Stimulated activated CD8-positive, alpha-beta memory T cell treated with anti-CD3 and anti-CD28 coated beads, Interleukin-12 subunit alpha, Interleukin-12 subunit beta, amount 100 ng/mL, for 1 hour (primary cell): ENCODE measurements around the gene TTC16.

Source experiments
- DNase-seq: peaks from one replicate; pipeline ENCODE4 v3.0.0-alpha.2; 2020; ENCODE audit warnings: low read depth

The TTC16 gene

DNA sequence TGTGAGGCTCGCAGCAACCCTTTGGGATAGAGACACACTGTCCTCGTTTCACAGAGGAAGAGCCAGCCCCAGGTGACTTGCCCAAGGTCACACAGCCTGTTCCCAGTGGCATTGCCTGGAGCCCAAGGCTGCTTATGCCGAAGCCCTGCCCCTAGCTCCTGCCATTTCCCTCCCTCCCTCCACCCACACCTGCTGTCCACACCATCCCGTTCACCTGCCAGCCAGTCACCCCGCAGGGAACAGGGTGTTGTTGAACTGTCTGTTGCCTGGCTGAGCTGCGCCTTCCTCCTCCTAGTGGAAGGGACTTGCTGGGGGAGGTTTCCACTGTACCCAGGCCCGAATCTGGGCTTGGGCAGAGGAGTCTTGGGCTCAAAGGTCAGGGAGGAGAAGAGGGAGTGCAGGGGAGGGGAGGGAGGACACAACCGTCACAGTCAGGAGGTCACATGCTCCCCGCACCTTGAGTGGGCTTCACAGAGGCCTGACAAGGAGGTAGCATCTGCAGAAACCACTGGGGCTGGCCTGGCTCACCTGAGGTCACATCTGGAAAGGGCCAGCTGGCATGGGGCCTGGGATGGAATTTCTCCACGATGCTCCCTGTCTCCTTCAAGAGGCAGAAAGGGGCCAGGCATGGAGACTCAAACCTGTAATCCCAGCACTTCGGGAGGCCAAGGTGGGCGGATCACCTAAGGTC, 6.3 kb downstream of the TTC16 start:
- DNase-seq, result no peak

DNA sequence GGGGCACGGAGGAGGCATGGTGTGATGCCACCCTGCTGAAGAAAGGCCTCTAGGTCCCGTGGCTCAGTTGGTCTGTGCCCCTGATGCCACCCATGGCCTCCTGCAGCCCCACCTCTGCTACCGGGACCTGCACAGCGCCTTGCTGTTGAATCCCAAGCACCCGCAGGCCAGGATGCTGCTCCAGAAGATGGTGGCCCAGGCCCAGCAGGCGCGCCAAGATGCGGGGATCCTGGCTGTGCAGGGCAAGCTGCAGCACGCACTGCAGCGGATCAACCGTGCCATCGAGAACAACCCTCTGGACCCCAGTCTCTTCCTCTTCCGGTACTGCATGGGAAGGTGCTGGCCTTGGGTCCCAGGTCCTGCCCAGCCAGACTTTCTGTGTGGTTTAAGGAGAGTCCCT, 7.1 kb downstream of the TTC16 start:
- DNase-seq, result no peak

DNA sequence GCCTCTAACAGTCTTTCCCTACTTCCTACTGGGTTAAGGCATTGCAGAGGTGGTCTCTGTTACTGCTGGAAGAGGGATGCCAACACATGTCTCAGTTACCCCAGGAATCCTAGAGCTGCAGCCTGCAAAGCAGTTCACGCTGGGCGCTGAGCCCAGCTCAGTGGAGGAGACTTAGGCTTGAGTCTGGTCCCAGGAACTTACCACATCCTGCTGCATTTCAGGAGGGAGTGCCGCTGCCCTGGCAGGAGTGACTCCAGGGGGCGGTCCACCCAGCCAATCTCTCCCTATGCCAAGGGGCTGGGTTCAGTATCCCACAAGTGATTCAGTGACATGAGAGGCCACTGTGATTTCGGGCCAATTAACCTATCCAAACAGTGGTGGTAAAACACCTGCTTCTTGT, 7.6 kb downstream of the TTC16 start:
- DNase-seq, result no peak

DNA sequence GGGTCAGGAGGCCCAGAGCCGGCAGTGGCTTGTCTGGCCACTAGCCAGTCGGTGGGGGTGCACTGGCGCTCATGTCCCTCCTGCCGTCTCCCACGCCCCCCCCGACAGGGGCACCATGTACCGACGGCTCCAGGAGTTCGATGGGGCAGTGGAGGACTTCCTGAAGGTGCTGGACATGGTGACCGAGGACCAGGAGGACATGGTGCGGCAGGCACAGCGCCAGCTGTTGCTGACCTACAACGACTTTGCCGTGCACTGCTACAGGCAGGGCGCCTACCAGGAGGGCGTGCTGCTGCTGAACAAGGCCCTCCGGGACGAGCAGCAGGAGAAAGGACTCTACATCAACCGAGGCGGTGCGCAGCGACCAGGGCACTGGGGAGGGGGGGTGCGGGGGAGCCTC, 8.1 kb downstream of the TTC16 start:
- no peak for DNase-seq

DNA sequence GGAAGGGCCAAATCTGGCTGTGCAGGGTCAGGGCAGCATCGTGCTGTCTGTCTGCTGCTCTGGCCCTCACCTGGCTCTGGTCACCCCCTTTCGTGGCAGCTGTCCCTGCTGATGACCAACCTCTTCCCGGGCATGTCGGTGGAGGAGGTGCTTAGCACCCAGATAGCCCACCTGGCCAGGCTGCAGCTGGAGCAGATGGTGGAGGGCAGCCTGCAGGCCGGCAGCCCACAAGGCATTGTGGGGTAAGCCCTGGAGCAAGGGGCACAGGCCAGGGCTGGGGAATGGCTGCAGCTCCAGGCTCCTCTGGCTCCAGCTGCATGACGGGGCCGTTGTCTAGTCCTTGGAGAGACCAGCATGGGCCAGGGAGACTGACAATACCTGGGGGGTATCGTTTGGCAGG, 11.0 kb downstream of the TTC16 start:
- no peak for DNase-seq

DNA sequence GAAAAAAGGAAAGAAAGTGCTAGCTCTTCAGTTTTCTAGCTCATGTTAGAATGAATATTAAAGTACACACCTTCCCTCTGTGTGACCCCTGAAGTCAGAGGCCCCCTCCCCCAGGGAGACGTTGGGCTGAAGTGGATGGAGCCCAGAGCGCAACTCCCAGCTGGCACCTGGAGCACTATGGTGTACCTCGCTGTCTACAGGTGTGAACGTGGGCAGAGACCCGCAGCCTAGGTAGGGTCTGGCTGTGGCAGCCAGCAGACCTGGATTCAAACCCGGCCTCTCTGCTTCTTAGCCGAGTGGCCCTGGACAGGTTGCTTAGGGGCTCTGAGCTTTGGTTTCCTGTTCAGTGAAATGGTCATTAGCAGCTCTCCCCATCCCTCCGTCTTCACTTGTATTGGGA, 12.9 kb downstream of the TTC16 start:
- no peak for DNase-seq

DNA sequence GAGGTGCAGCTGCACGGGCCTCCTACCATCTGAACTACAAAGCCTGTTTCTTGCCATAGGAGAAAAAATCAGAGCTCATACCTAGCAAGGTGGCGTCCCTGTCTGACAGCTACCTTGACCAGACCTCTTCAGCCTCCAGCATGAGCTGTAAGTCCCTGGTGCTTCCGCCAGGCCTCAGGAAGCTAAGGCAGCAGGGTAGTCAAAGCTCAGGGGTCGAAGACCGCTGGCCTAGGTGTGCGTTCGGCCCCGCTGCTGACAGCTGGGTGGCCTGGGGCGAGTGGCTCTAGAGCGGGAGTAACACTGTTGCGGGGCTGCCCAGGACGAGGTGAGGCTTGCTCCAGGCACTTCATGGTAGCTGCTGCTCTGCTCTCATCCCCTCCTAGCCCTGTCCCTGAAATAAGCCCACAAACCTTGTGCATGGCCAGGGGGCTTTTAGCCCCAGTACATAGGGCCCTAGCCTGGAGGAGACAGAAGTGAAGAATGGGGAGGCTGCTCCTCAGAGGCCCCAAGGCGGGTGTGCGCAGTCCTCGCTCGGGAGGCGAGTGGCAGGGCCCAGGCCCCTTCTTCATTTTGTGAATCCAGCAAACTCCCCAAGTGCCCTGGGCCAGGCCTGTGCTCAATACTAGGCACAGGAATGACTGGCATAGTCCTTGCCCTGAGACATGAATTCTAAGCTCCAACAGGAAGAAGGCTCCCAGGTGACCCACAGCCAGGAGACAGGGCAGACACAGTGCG, 13.8 kb downstream of the TTC16 start:
- DNase-seq, result no peak

DNA sequence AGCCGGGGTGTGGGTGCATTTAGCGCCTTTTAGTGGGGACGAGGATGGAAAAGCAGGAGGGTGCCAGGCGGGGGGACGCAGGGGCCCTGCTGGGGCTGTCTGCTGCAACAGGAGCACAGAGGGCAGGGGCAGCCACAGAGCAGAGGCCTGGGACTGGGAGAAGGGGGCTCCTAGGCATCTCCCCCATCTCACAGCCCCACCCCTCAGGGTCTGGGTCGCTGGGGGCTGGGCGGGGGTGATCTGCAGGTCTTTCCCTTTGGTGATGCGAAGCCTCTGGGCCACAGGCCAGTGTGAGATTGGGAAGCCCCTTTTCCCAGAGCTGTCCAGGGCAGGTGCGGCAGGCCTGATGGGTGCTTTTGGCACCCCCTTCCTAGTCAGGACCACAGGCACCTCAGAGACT, 14.4 kb downstream of the TTC16 start:
- no peak for DNase-seq

DNA sequence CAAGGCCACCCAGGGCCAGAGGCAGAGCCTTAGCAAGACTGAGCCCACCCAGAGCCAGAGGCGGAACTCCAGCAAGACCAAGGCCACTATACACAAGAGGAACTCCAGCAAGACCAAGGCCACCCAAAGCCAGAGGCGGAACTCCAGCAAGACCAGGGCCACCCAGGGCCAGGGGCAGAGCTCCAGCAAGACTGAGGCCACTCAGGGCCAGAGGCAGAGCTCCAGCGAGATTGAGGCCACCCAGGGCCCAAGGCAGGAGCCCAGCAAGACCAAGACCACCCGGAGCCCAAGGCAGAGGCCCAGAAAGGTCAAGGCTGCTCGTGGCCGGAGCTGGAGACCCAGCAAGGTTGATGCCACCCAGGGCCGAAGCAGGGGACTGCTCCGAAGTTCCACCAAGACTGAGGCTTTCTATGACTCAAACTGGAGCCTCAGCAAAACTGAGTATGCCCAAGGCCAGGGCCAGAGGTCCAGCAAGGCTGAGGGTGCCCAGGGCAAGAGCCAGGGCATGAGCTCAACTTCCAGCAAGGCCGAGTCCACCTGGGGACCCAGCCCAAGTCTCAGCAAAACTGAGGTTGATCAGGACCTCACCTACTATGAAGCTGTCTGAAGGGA, 15.0 kb downstream of the TTC16 start:
- no peak for DNase-seq

DNA sequence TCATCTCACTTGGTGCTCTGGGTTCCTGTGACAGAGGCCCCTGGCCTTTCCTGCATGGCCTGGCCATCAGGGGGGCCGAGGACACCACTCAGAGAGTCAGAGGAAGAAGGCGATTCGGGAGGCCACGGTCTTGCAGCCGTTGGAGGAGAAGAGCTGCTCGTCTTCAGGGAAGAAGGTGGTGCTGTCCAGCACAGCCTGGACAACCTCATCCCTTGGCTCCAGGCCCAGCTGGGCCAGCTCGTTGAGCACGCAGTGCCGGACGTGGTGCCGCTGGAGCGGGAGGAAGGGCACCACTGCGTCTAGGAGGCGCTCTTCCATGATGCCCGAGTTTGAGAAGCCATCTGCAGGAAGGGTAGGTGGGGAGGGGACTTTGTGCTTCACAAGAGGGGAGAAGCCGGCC, 16.1 kb downstream of the TTC16 start:
- DNase-seq, result no peak

DNA sequence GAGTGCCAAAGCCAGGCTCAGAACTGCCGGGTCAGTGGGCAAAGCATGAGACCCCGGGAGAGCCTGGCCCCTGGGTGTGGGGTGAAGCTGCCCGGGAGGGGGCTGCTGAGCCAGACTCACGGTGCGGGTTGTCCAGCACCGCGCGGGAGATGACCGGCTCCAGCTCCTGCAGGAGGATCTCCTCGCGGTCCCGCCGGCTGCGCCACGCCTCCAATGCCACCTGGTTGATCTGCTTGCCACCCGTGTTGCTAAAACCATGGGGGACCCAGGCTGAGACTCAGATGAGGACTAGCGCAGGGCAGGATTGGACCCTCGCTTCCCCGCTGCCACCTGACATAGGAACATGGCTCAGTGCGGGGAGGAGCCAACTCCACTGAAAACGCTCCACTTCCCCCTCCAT, 16.6 kb downstream of the TTC16 start:
- no peak for DNase-seq

DNA sequence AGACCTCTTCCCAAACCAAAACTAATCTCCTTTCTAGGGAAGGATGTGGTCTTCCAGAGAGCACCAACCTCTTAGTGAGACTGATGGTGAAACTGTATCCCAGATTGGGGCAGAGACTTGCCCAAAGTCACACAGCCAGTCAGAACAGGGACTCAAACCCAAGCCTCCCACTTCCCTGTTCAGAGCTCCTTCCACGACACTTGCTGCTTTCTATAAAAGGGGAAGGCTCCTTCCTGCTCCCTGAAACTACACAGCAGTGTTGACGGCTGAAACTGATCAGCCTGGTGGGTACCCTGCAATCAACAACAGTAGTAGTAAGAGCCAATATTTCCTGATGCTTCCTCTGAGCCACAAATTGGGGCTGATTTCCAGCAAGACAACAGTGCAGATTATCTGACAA, 17.7 kb downstream of the TTC16 start:
- no peak for DNase-seq

DNA sequence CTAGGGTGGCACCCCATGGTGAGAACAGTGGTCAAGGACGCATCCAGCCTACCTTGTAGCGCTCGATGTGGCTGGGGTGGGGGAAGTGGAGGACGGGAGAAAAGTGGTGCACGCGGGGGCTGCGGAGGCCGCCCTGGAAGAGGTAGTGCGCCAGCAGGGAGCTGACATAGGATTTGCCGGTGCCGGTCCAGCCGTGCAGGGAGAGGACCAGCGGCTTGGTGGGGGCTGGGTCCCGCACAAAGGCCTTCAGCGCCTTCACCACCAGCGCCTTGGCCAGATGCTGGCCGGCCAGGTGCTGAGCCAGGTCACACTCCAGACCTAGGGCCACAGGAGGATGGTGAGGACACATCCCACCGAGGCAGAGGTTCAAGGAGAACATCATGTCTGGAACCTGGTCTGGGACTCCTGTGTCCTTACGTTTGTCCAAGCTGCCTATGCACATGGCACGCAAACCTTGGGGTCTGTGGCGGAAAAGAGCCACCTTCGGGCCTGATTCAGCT, 18.4 kb downstream of the TTC16 start:
- DNase-seq, result no peak

DNA sequence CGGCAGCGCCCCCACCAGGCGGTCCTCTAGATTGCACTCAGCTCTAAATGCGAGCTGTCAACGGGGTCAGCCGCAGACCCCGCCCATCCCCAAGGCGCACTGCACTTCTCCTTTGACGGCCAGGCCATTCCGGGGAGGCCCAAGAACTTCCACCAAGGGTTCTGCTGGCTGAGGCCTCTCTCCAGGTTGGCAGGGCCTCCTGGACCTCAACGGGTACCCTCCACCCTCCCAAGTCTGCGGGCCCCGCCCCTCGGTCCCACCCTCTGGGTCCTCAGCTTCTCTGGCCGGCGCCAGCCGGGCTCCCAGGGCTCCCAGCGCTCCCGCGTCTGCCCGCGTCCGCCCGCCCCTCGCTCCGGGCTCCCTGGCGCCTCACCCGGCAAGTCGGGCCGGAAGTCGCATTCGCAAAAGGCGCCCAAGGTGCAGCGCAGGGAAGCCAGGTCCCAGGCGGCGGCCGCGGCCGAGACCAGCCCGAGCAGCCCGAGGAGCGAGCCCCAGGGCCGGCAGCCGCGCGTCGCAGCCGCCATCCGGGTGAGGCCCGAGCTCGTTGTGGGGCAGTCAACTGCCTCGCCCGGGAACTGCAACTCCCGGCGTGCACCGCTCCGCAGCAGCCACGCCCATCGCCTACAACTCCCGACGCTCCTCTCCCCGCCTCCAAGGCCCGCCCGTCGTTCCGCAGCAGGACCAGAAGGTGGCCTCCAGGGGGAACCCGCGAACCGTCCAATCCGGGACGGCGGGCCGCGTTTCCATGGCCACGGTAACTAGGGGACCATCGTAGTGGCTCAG, 19.1 kb downstream of the TTC16 start, which contains the start of gene TOR2A:
Gene TOR2A, minus strand, starts transcription at position 548 of the 783 bp plus-strand sequence. Its CDS starts 24 bp downstream, at position 524.
- peak; percentile 99 for DNase-seq

DNA sequence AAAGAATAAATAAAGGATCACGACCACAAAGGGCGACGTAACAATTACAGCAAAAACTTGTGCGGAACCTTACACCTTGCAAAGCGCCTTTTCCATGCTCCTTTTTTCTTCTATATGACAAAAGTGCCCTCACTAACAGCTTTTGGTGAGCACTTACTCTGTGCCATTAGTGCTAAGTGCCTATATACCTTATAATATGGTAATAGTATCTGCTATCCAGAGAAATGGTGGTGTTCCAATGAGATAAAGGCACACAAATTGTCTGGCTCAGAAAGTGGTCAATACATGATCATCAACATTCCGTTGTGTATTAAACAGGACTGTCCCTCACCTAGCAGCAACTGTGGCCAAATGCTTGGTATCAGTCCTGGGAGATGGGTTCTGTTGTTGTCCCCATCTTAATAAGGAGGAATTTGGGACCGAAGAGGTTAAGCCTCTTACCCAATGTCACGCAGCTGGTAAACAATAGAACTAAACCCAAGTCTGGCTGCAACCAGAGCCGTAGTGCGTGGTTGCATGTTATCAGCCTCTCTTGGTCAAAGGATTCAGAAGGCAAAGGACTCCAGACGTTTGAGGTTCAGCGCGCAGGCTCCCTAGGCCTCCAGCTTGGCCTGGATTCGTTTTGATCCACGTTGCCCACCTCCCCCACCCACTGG, 19.8 kb downstream of the TTC16 start:
- no peak for DNase-seq

DNA sequence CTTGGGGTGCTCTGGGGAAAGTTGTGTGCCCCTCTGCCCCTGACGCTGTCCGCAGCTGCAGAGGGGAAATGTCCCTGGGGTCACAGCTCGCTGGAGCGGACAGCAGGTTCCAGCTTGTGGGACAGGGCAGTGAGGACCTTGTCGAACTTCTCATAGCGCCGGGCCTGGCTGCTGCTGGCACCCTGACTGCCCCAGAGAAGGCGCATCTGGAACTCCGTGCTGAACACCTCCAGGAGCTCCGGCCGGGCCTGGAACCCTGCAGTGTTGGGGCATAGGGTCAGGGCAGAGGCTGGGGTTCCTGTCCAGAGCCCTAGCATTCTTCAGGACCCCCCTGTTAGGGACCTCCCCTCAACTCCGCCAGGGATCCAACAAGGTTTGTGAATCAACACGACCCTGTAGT, 22.8 kb downstream of the TTC16 start:
- DNase-seq, result no peak

DNA sequence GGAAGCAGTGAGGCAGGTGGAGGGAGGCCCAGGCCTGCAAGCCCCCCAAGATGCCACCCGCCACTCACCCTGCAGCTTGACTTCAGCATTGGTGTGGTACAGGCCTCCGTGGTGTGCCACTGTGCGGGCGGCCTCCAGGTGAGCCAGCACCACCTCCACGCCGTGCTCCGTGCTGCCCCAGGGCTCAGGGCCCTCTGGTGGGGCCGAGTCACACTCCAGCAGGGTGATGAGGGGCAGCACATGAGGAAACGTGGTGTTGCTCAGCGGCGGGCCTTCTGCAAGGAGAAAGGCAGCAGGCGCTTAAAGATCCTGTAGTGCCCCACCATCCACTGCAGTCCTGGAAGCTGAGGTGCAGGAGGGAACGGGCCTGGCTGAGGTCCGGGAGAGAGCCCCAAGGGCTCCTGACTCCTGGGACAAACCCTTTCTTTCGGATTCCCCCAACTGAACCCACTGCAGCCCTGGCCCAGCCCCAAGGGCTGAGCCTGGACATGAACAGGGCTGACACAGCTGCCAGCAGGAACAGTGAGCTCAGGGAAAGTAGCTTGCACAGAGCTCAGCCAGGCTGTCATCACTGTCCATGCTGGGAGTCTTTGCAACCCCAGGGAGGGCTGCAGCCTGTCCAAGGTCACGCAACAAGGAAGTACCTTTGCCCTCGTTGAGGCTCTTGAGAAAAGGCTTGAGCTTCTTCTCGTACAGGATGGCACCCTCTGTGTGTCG, 23.9 kb downstream of the TTC16 start:
- DNase-seq, result no peak

DNA sequence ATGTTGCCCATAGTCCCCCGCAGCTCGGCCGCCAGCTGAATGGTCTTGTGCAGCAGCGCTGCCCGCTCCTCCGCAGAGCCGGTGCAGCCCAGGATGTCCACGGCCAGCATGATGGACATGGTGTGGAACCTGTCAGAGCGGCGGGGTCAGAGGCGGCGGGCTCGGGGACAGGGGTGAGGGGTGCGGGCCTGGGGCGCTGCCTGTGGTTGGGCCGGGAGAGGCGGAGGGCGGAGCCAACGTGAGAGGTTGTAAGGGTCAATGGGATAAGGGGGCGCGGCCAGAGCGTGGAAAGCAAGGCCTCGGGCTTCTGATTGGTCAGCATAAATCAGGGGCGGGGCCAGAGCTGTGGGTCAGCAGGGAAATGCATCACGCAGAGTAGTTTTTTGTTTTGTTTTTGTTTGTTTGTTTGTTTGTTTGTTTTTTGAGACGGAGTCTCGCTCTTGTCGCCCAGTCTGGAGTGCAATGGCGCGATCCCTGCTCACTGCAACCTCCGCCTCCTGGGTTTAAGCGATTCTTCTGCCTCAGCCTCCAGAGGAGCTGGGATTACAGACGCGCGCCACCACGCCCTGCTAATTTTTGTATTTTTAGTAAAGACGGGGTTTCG, 26.1 kb downstream of the TTC16 start:
- no peak for DNase-seq

DNA sequence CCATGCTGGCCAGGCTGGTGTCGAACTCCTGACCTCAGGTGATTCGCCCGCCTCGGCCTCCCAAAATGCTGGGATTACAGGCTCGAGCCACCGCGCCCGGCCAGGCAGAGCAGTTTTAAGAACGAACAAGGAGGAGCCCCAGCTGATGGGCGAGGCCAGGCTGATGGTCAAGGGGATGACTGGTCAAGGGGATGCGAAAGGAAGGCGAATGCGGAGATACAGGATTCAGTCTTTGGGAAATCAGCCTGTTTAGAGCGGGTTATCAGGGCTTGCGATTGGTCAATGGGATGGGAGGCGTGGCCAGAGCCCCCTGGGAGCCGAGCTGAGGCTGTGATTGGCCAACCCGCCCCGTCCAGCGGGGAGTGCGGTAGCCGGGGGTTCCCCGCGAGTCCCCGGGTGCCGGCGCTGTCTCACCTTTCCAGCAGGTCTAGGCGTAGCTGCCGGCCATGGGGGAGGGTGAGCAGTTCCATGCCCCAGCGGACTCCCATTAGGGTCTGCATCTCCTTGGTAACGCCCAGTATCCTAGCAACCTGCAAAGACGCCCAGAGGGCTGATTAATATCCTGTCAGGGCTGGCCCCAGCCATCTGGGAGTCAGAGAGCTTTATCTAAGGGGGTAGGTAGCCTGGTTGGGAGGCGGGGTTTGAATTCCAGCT, 26.7 kb downstream of the TTC16 start:
- no peak for DNase-seq

DNA sequence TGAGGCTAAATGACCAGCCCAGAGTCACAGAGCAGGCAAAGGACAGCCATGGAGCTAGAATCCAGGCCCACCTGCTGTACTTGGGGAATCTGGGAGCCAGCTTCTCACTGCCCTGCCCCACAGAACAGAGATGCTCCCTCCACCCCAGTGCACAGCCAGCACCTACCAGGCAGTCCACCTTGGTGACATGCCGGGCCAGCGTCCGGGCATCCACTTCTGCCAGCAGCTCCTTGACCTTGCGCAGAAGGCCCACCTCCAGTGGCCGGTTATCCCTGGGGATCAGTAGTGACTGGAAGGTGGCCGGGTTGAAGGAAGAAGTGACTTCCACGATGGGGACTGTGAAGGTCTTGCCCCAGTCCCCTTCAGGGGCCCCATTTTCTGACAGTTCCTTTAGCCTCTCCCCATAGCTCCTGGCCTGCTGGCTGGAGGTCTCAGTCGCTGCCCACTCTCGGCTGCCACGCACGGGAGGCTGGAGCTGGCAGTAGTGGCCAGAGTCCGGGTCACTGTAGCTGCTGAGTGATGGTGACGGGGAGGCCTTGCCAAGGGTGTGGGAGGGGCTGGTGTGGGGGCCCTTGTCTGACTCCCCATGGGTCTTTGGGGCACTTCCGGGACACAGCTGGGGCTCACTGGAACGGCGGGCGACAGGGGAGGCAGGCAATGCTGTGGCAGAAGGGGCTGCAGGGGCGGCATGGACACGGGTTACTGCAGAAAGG, 28.7 kb downstream of the TTC16 start:
- DNase-seq, result no peak
